GM12874 (cell line): Measurements from ENCODE around the gene WIPI1.

ENCODE experiments used
- TF ChIP-seq, protein P1 (sequence below): IDR thresholded peaks from 2 replicates; pipeline ENCODE4 v1.5.1; 2011; ENCODE audit warnings: low read depth, mild to moderate bottlenecking, control low read depth, low read length, moderate library complexity; ENCODE audit not compliant: insufficient read depth

Gene WIPI1

GRCh38 chr17:68491381-68492231, 34.3 kb upstream of the WIPI1 start:
- TF ChIP-seq, protein P1, sequence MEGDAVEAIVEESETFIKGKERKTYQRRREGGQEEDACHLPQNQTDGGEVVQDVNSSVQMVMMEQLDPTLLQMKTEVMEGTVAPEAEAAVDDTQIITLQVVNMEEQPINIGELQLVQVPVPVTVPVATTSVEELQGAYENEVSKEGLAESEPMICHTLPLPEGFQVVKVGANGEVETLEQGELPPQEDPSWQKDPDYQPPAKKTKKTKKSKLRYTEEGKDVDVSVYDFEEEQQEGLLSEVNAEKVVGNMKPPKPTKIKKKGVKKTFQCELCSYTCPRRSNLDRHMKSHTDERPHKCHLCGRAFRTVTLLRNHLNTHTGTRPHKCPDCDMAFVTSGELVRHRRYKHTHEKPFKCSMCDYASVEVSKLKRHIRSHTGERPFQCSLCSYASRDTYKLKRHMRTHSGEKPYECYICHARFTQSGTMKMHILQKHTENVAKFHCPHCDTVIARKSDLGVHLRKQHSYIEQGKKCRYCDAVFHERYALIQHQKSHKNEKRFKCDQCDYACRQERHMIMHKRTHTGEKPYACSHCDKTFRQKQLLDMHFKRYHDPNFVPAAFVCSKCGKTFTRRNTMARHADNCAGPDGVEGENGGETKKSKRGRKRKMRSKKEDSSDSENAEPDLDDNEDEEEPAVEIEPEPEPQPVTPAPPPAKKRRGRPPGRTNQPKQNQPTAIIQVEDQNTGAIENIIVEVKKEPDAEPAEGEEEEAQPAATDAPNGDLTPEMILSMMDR, result no peak

DNA sequence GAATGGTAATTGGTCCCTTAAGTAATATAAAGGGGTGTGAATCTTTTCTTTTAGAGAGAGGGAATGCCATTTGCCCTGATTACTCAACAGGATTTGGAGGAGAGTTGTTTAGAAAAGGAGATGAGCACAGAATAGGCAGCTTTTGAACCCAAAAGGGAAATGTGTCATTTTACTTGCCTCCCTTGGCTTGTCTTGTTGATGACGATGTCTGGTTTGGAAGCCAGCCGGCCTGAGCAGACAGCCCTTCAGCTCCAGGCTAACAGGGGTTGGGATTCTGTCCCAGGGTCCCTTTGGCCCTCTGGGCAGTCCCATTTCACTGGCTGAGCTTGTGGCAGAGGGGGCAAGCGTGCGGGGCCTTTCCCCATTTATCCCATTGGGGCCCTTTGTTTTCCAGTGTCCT, 32.6 kb upstream of the WIPI1 start:
- TF ChIP-seq, protein P1, result no peak

DNA sequence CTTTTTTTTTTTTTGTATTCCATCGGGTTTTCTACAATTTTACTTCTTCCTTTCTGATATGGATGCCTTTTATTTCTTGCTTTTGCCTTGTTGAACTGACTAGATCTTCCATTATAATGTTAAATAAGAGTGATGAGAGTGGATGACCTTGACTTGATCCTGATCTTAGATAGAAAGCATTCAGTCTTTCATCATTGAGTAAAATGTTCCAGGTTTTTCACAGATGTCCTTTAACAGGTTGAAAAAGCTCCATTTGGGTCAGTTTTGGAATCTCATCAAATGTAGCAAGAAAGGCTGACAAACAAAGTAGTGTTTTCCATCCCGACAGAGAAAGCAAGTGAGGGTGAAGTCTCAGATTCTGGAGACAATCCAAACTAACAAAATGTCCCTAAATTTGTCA, 27.2 kb upstream of the WIPI1 start:
- TF ChIP-seq, protein P1, result no peak

- TF ChIP-seq, protein P1, result no peak
Observed at GRCh38 chr17:68482576-68483041, 25.3 kb upstream of the WIPI1 start.

DNA sequence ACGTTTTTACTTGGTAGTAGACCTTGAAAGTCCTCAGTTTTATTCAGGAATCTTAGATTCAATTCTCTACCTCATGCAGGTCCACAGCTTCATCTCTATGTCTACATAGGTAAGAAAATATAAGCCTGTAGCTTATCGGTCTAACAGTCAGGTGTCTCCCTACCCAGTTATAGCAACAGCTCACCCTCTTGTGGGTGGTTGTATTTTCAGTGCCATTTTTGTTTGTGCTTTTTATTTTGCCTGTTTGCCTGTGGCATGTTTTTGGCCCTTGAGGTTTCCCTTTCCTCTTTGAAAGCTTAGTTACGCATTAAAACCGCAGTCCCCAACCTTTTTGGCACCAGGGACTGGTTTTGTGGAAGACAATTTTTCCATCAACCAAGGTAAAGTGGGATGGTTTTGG, 23.6 kb upstream of the WIPI1 start:
- TF ChIP-seq, protein P1, result no peak

DNA sequence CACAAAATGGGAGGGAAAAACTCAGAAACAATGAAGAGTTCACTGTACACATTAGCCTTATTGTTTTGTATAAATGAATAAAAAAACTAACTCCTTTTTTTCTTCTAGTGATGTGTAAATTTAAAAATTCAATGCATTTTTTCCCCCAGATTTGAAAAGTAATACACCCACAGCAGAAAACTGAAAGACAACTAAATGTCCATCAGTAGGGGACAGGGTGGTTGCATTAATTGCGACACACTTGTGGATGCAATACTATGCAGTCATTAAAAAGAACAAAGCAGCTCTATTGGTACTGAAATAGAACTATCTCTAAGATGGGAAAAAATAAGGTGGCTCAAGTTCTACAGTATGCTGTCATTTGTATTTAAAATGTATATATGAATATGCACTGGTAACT, 13.7 kb upstream of the WIPI1 start:
- TF ChIP-seq, protein P1, result no peak

GRCh38 chr17:68468788-68469187, 11.5 kb upstream of the WIPI1 start:
- TF ChIP-seq, protein P1, result no peak
